ENCODE measurements around the gene ADCY5. TPM values are rescaled to one million over a fixed set of nuclear protein-coding genes. Genes with fewer than 3 reads are reported as not detected.

Gene ADCY5
- total RNA-seq, 2 donors from 2014 or later: 4.5 to 17.4 TPM

- intact Hi-C loops (cut with DNase I, micrococcal nuclease): no loop called here
- DNase-seq (no peak), ATAC-seq (no peak)
These were observed 95.0 kb downstream of the ADCY5 start for GRCh38 chr3:123353850-123354233.

GRCh38 chr3:123353227-123353849, 95.6 kb downstream of the ADCY5 start:
- no peak for ATAC-seq
- DNase-seq: no peak
- intact Hi-C loops (cut with DNase I, micrococcal nuclease): no loop called here

- DNase-seq: no peak
- intact Hi-C loops (cut with DNase I, micrococcal nuclease): no loop called here
- no peak for ATAC-seq
These were observed 96.7 kb downstream of the ADCY5 start for GRCh38 chr3:123352134-123352554.

- intact Hi-C loops (cut with DNase I, micrococcal nuclease): no loop called here
- no peak for DNase-seq
- no peak for ATAC-seq
These were observed 97.4 kb downstream of the ADCY5 start for GRCh38 chr3:123351501-123351900.

DNA sequence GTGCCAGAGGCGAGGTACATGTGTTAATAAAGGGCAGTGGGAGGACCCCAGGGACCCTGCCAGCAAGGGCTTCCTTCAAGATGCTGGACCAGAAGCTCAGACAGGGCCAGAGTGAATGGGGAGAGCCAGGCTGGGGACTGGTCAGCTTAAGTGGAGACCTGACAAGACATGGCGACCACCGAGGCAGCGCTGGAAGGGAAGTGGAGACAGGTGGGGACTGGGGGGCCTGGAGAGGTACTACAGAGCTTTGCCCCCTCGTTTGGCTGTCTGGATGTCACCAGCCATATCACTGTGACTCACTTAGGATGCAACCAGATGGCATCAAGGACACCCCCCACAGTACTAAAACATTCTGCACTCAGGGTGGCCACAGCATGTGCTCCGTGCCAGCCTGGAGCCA, 97.9 kb downstream of the ADCY5 start:
- intact Hi-C loops (cut with DNase I, micrococcal nuclease): no loop called here
- DNase-seq (no peak), ATAC-seq (no peak)

DNA sequence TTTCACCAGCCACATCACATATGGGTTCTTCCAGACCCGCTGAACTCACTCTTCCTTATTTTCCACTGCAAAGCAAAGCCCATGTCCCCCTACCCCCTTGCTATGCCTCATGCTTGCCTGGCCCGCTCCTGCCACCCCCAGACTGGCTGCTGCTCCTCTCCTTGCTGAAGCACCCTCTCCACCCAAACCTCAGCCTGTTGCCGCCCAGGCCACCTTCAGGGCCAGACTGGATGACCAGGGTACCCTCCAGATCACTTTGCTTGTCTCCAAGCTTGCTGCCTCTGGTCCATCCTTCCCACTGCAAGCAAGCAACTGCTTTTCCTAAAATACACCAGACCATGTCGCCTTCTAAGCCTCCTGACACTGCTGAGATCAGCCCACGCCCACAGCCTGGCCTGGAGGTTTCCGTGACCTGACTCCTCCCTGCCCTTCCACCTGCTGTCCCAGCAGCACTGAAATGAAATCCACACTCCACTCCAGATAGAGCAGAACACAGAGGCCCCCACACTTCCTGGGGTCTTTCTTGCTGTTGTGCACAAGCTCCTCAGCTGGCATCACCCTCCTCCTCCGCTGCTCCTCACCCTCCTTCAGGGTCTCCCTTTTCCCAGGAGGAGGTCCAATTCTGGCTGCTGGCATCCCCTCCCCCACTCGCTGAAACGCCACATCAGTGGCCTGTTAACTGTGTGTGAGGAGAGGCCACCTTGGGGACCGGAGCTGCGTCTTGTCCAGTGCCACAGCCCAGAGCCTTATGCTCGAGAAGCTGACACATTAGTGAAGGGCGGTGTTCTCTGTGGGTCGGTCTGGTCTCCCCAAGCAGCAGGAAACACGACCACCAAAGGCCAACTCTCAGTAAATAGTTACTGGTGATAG, 99.1 kb downstream of the ADCY5 start:
- intact Hi-C loops (cut with DNase I, micrococcal nuclease): no loop called here
- DNase-seq (no peak), ATAC-seq (no peak)

- no peak for DNase-seq
These were observed 99.7 kb downstream of the ADCY5 start for GRCh38 chr3:123349201-123349535.

GRCh38 chr3:123348471-123349200, 100.3 kb downstream of the ADCY5 start:
- DNase-seq (no peak), ATAC-seq (no peak)
- intact Hi-C loops (cut with DNase I, micrococcal nuclease): no loop called here

More at GRCh38 chr3:123349201-123349535, 99.7 kb downstream of the ADCY5 start:
- intact Hi-C loops (cut with DNase I, micrococcal nuclease): no loop called here
- ATAC-seq: no peak

DNA sequence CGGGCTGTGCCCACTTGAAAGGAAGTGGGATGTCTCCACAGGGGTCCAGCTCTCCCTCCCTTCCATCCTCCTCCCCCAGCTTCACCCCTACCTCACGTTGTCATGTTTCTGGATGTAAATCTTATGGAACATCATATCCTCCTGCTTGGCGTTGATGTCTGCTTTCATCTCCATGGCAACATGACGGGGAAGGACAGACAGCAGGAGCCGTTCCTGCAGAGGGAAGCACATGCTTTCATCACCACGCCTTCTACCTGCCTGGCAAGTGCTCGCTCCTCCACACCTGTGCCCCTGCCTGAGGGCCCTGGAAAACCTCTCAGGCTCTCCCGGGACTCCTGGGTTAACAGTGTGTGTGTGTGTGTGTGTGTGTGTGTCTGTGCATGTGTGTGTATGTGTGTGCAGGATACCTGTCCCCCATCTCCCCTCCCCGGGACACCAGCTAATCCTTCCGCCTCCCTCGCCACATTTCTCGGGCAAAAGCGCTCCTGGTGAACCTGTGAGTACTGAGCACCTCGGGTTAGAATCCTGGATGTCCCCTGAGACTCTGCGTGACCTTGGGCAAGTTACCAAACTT, 101.1 kb downstream of the ADCY5 start:
- DNase-seq (no peak), ATAC-seq (no peak)
- intact Hi-C loops (cut with DNase I, micrococcal nuclease): no loop called here

DNA sequence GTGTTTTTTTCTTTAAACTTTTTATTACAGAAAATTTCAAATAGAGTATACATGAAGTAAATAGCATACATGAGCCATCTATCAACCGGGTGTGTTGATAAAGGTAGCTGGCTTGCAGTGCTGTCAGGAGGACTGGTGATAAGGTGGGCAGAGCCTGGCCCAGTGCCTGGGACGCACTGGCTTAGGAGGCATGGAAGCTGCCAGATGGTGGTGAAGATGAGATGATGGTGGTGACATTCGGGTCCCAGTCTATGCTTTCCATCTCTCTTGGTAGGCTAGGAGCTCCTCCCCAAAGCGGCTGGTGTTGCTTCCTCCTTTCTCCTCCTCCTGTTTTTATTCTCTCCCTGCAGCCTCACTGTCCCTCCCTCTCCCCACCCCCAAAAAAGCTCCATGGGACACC, 101.7 kb downstream of the ADCY5 start:
- ATAC-seq (no peak), DNase-seq (no peak)
- intact Hi-C loops (cut with DNase I, micrococcal nuclease): no loop called here

- no peak for ATAC-seq
- intact Hi-C loops (cut with DNase I, micrococcal nuclease): no loop called here
- no peak for DNase-seq
These were observed 102.9 kb downstream of the ADCY5 start for GRCh38 chr3:123346021-123346420.

GRCh38 chr3:123344907-123345594, 103.8 kb downstream of the ADCY5 start:
- ATAC-seq (no peak), DNase-seq (no peak)
- intact Hi-C loops (cut with DNase I, micrococcal nuclease): no loop called here

GRCh38 chr3:123344175-123344906, 104.5 kb downstream of the ADCY5 start:
- DNase-seq (no peak), ATAC-seq (no peak)
- intact Hi-C loops (cut with DNase I, micrococcal nuclease): no loop called here

DNA sequence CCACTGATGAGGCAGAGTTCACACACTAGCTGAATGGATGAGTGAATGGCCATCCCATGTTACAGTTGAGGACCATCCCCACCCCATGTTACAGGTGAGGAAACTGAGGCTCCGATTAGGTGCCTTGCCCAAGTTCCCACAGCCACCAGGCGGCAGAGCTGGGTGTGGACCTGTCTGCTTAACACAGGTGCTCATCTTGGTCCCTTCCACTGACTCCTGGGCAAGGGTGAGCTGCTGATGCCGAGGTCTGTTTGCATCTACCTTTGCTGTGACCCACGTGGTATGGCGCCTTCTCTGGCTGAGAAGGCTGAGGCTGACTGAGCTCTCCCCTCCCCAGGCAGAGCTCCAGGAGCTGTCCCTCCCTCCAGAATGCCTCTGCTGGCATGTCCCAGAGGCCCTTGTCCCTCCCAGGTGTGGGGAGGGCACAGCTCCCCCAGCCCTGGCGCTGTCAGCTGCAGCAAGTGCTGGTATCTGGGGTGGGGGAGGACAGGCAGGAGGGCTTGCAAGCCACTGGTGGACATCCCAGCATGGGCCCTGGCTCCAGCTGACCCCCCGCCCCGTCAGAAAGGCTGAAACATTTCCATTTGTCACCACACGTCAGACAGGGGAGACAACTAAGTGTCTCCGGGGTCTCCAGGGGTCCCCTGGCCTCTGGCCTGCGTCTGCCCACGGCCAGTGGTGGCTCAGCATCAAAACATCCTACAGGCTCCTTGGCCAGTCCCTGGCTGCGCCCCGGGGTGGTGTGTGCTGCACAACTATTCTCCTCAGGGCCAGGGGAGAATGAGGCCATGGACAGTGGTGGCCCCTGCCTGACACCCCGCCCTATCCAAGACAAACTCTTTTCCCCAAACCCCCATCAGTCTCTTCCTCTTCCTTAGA, 105.4 kb downstream of the ADCY5 start:
- DNase-seq (no peak), ATAC-seq (no peak)
- intact Hi-C loops (cut with DNase I, micrococcal nuclease): no loop called here

DNA sequence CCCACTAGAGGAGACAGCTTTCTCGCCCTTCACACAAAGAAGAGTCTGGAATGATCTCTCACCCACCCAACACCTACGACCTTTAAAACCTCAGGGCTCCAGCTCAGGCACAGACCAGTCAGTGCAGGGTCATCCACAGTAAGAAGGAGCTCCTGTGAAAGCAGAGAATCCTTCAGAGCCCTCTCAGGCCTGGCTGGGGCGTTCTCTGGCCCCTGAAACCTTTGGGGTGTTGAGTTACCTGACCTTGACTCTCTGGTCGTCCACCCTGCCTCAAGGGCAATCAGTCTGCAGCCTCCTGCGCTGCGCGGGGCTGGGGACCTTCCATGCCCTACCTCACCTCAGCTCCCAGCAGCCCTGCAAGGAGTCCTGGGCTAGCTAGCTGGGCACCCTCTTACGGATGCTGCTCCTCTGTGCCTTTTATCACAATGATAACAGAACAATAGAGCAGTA, 106.2 kb downstream of the ADCY5 start:
- DNase-seq (no peak), ATAC-seq (no peak)
- intact Hi-C loops (cut with DNase I, micrococcal nuclease): no loop called here

GRCh38 chr3:123341871-123342630, 106.8 kb downstream of the ADCY5 start:
- DNase-seq: no peak
- ATAC-seq: no peak
- intact Hi-C loops (cut with DNase I, micrococcal nuclease): no loop called here

GRCh38 chr3:123340336-123340735, 108.6 kb downstream of the ADCY5 start:
- no peak for DNase-seq
- ATAC-seq: no peak
- intact Hi-C loops (cut with DNase I, micrococcal nuclease): no loop called here
